22Rv1 (cell line): Measurements from ENCODE around the gene NAIF1.
A peak's percentile ranks its signal among the peaks of the same experiment; 100 is the strongest.

Experiments used
- H3K27ac ChIP-seq: fragments of 450-650 bp; 2 replicates; pipeline ENCODE4 v1.5.1; 2017
- CTCF ChIP-seq: fragments of 450-650 bp; IDR thresholded peaks from 2 replicates; pipeline ENCODE4 v1.5.1; 2017; ENCODE audit warnings: mild to moderate bottlenecking
- ZFX ChIP-seq: fragments of 450-650 bp; IDR thresholded peaks from 2 replicates; pipeline ENCODE4 v1.6.1; 2017; ENCODE audit warnings: antibody characterized with exemption, borderline replicate concordance

NAIF1 gene

GRCh38 chr9:128034821-128035652 is 32.1 kb downstream of the NAIF1 start:
- TF ChIP-seq CTCF (peak; percentile 85), ZFX (no peak)
- no peak overlapping the region for H3K27ac ChIP-seq

- no peak overlapping the region for H3K27ac ChIP-seq
- TF ChIP-seq ZFX (no peak), CTCF (no peak)
These were observed 33.5 kb downstream of the NAIF1 start for GRCh38 chr9:128033609-128034008.

GRCh38 chr9:128027705-128028104 is 39.4 kb downstream of the NAIF1 start:
- no peak overlapping the region for H3K27ac ChIP-seq

GRCh38 chr9:128026773-128027541 is 40.2 kb downstream of the NAIF1 start:
- no peak for TF ChIP-seq ZFX
- TF ChIP-seq CTCF = no peak
- no peak overlapping the region for H3K27ac ChIP-seq

More at GRCh38 chr9:128027705-128028104, 39.4 kb downstream of the NAIF1 start:
- TF ChIP-seq ZFX (no peak), CTCF (no peak)

GRCh38 chr9:128026255-128026772 is 40.8 kb downstream of the NAIF1 start:
- no peak overlapping the region for H3K27ac ChIP-seq

GRCh38 chr9:128025736-128026135 is 41.4 kb downstream of the NAIF1 start:
- TF ChIP-seq ZFX (no peak), CTCF (no peak)
- no peak overlapping the region for H3K27ac ChIP-seq

More at GRCh38 chr9:128026255-128026772, 40.8 kb downstream of the NAIF1 start:
- TF ChIP-seq CTCF = no peak
- no peak for TF ChIP-seq ZFX
